ENCODE measurements around the gene MRFAP1L1.

Gene MRFAP1L1

GRCh38 chr4:6722891-6723290 lies 13.2 kb upstream of the MRFAP1L1 start:
- Histone ChIP-seq H3K27me3 (ENCODE audit: insufficient read depth, low read length, poor library complexity) (no peaks in the 10 kb centered on the region), H3K79me2 (ENCODE audit: insufficient read depth, low read length) (peaks cover 4% of the 10 kb centered on the region; the same call in 1 of the 2 replicates), H3K4me2 (ENCODE audit: insufficient read depth, low read length) (no peak overlapping the region), H3K9ac (ENCODE audit: low read depth, low read length) (no peak overlapping the region), H3K4me1 (ENCODE audit: insufficient read depth, low read length) (peaks cover 12% of the 10 kb centered on the region), H3K9me3 (ENCODE audit: insufficient read depth, low read length, severe bottlenecking) (no peaks in the 10 kb centered on the region), H3K4me3 (ENCODE audit: low read depth in 1 of 2, low read length in 2 of 2) (no peak overlapping the region), H3K27ac (ENCODE audit: low read length) (no peak overlapping the region), H4K20me1 (ENCODE audit: insufficient read depth, low read length) (peaks cover 12% of the 10 kb centered on the region), H2AFZ (ENCODE audit: low read depth, low read length) (no peak overlapping the region), H3K36me3 (ENCODE audit: insufficient read depth, low read length) (no peaks in the 10 kb centered on the region)
- no peak for TF ChIP-seq EZH2 (IDR thresholded peaks at IDR 0.05; ENCODE audit: borderline replicate concordance, low read depth, low read length, severe bottlenecking)
- TF ChIP-seq, protein P1, sequence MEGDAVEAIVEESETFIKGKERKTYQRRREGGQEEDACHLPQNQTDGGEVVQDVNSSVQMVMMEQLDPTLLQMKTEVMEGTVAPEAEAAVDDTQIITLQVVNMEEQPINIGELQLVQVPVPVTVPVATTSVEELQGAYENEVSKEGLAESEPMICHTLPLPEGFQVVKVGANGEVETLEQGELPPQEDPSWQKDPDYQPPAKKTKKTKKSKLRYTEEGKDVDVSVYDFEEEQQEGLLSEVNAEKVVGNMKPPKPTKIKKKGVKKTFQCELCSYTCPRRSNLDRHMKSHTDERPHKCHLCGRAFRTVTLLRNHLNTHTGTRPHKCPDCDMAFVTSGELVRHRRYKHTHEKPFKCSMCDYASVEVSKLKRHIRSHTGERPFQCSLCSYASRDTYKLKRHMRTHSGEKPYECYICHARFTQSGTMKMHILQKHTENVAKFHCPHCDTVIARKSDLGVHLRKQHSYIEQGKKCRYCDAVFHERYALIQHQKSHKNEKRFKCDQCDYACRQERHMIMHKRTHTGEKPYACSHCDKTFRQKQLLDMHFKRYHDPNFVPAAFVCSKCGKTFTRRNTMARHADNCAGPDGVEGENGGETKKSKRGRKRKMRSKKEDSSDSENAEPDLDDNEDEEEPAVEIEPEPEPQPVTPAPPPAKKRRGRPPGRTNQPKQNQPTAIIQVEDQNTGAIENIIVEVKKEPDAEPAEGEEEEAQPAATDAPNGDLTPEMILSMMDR (IDR thresholded peaks at IDR 0.05; ENCODE audit: borderline replicate concordance, extremely low read depth, low read length, poor library complexity, severe bottlenecking): no peak
- DNase-seq: no peak
- ATAC-seq (ENCODE audit: insufficient read depth, low read depth): no peak

DNA sequence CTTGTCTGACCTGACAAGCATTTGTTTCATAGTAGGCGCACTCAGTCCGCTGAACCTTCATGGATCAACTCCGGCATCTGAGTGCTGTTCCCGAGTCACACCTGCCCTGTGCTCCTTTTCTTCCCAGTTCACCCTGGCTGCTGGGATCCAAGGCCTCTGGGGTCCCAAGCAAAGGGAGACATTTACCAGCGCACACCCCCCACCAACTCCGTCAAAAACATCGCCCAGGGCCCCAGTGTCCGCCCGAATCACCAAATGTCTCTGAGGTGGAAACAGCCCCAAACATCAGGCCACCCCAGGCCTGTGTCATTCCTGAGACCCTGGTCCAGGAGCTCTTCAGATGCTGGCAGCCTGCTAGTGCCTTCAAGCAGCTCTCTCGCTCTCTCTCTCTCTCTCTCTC lies 11.5 kb upstream of the MRFAP1L1 start:
- Histone ChIP-seq H3K36me3 (ENCODE audit: insufficient read depth, low read length) (no peaks in the 10 kb centered on the region; the same call in 1 of the 2 replicates), H3K4me3 (ENCODE audit: low read depth in 1 of 2, low read length in 2 of 2) (no peak overlapping the region), H3K9me3 (ENCODE audit: insufficient read depth, low read length, severe bottlenecking) (no peaks in the 10 kb centered on the region), H3K9ac (ENCODE audit: low read depth, low read length) (no peak overlapping the region), H4K20me1 (ENCODE audit: insufficient read depth, low read length) (peaks cover 21% of the 10 kb centered on the region), H3K4me1 (ENCODE audit: insufficient read depth, low read length) (peaks cover 26% of the 10 kb centered on the region), H3K4me2 (ENCODE audit: insufficient read depth, low read length) (no peak overlapping the region), H2AFZ (ENCODE audit: low read depth, low read length) (no peak overlapping the region), H3K79me2 (ENCODE audit: insufficient read depth, low read length) (peaks cover 20% of the 10 kb centered on the region), H3K27me3 (ENCODE audit: insufficient read depth, low read length, poor library complexity) (no peaks in the 10 kb centered on the region), H3K27ac (ENCODE audit: low read length) (no peak overlapping the region)
- no peak for TF ChIP-seq EZH2 (IDR thresholded peaks at IDR 0.05; ENCODE audit: borderline replicate concordance, low read depth, low read length, severe bottlenecking)
- TF ChIP-seq, protein P1 (IDR thresholded peaks at IDR 0.05; ENCODE audit: borderline replicate concordance, extremely low read depth, low read length, poor library complexity, severe bottlenecking): no peak
- ATAC-seq (ENCODE audit: insufficient read depth, low read depth) (no peak), DNase-seq (no peak)

- Histone ChIP-seq H3K27me3 (ENCODE audit: insufficient read depth, low read length, poor library complexity) (no peaks in the 10 kb centered on the region), H3K4me1 (ENCODE audit: insufficient read depth, low read length) (peaks cover 31% of the 10 kb centered on the region), H3K9ac (ENCODE audit: low read depth, low read length) (no peak overlapping the region), H3K27ac (ENCODE audit: low read length) (no peak overlapping the region), H3K4me2 (ENCODE audit: insufficient read depth, low read length) (peak overlapping the region; percentile 49), H3K9me3 (ENCODE audit: insufficient read depth, low read length, severe bottlenecking) (no peaks in the 10 kb centered on the region), H3K4me3 (ENCODE audit: low read depth in 1 of 2, low read length in 2 of 2) (no peak overlapping the region), H2AFZ (ENCODE audit: low read depth, low read length) (peak overlapping the region; percentile 47), H4K20me1 (ENCODE audit: insufficient read depth, low read length) (peaks cover 21% of the 10 kb centered on the region), H3K79me2 (ENCODE audit: insufficient read depth, low read length) (peaks cover 21% of the 10 kb centered on the region), H3K36me3 (ENCODE audit: insufficient read depth, low read length) (no peaks in the 10 kb centered on the region; the same call in 1 of the 2 replicates)
- DNase-seq: peak; percentile 75
- ATAC-seq (ENCODE audit: insufficient read depth, low read depth): peak; percentile 61
- no peak for TF ChIP-seq EZH2 (IDR thresholded peaks at IDR 0.05; ENCODE audit: borderline replicate concordance, low read depth, low read length, severe bottlenecking)
- TF ChIP-seq, protein P1 (IDR thresholded peaks at IDR 0.05; ENCODE audit: borderline replicate concordance, extremely low read depth, low read length, poor library complexity, severe bottlenecking): peak; percentile 96
Observed at GRCh38 chr4:6720202-6720699, 10.6 kb upstream of the MRFAP1L1 start.
